RWPE1 (cell line): ENCODE data around the gene CTDSPL.

Experiments used
- CTCF ChIA-PET: fragments of 350-600 bp; sonication (Branson Sonifier 250); formaldehyde crosslinking; extraction: SDS; loops from one replicate; lab custom pipeline; 2021; lab: Yijun Ruan, JAX
- POLR2A ChIA-PET: fragments of 400-600 bp; formaldehyde crosslinking; extraction: SDS; loops from one replicate; lab custom pipeline; 2020; ENCODE audit warnings: antibody characterized with exemption; ENCODE audit not compliant: low non-redundant PET; lab: Yijun Ruan, JAX
- DNase-seq: peaks from one replicate; pipeline ENCODE4 v3.0.0; 2012; ENCODE audit warnings: low spot score
- H3K27ac ChIP-seq: fragments of 450-650 bp; 2 replicates; pipeline ENCODE4 v1.5.1; 2017
- CTCF ChIP-seq: fragments of 450-650 bp; conservative IDR thresholded peaks from 2 replicates; pipeline ENCODE4 v1.5.1; 2017; ENCODE audit warnings: low read depth, mild to moderate bottlenecking

CTDSPL gene

GRCh38 chr3:37961622-37962431, 100.1 kb downstream of the CTDSPL start:
- POLR2A ChIA-PET: no interaction called here

DNA sequence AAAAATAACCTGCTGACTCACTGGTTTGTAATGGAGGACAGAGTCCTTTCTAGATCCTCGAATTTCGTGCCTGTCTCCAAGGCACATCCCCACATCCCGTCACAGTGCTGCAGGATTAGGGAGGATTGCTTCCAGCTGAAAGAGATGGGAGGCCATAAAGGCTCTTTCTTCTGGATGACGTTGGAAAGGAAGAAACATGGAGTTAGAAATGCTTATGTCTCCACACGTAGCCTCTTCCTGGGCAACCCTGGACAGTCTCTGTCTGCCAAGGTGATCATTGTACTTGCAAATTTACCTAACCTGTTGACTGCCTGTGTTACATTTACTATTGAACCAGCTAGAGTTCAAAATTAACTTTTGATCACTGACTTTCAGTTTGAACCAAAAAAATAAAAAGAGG, 101.3 kb downstream of the CTDSPL start:
- ChIA-PET POLR2A (no interaction called here), CTCF (no interaction called here)
- no peak for TF ChIP-seq CTCF
- H3K27ac ChIP-seq: no peak overlapping the region
- DNase-seq: no peak

More at GRCh38 chr3:37961622-37962431, 100.1 kb downstream of the CTDSPL start:
- no peak overlapping the region for H3K27ac ChIP-seq
- CTCF ChIA-PET: no interaction called here
- DNase-seq: no peak
- TF ChIP-seq CTCF: no peak

GRCh38 chr3:37963635-37964034, 102.0 kb downstream of the CTDSPL start:
- ChIA-PET CTCF (no interaction called here), POLR2A (no interaction called here)
- no peak for TF ChIP-seq CTCF
- no peak overlapping the region for H3K27ac ChIP-seq
- no peak for DNase-seq

DNA sequence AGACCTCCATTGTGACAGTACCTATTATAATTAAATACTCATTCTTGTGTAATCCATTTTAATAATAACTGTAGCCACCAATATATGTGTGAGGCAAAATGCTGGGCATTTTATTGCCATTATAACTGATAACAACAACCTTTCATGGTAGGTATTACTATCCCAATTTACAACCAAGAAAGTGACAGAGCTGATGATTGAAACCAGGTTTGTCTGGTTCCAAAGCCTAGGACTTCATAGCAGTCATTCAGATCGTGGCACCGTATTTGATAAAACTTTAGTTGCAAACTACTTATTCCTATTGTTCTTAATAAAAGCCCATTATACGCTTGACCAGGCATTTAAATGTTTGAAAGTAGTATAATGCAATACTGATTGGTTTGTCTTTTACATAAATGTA, 102.5 kb downstream of the CTDSPL start:
- TF ChIP-seq CTCF: no peak
- ChIA-PET POLR2A (no interaction called here), CTCF (interaction anchor here (0.6 kb wide), 1 partner anchor 1636 kb away, joined by 4 read pairs; no protein-coding TSS in a partner anchor)
- no peak for DNase-seq
- no peak overlapping the region for H3K27ac ChIP-seq

DNA sequence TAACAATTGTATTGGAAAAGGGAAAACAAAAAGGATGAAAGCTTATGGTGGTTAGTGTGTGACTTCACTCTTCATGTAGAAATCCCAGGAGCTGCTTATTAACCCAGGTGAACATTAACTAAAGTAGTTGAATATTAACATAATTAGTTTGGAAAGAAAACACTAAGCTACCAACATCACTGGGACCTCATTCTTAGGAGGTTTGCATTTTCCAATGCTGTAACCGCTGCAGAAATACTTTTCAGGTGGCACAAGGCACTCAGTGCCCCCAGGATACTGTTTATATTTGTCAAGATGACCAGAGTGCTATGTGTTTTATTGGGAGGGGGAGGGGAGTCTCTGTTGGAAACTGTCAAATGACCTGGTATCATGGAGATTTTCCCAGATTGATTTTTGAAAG, 103.0 kb downstream of the CTDSPL start:
- no peak overlapping the region for H3K27ac ChIP-seq
- CTCF ChIA-PET: interaction anchor here (0.6 to 1.4 kb wide), 2 partner anchors 109 to 1637 kb away, joined by 3 to 4 read pairs; no protein-coding TSS in a partner anchor
- TF ChIP-seq CTCF: no peak
- POLR2A ChIA-PET: no interaction called here
- no peak for DNase-seq

- peak; percentile 64 for TF ChIP-seq CTCF
- peak; percentile 49 for DNase-seq
- no peak overlapping the region; the same call in 1 of the 2 replicates for H3K27ac ChIP-seq
- ChIA-PET CTCF (interaction anchor here (0.5 to 1.4 kb wide), 5 partner anchors 23 to 1198 kb away, joined by 3 to 6 read pairs (median 3); no protein-coding TSS in a partner anchor), POLR2A (no interaction called here)
Measured at GRCh38 chr3:37967260-37967881, 105.7 kb downstream of the CTDSPL start.
